Ishikawa (cell line): ENCODE data around the gene HCK.

Experiments used
- CEBPB ChIP-seq: IDR thresholded peaks from 2 replicates; pipeline ENCODE4 v1.6.1; 2012
- CREB1 ChIP-seq: IDR thresholded peaks from 2 replicates; pipeline ENCODE4 v1.6.1; 2012; ENCODE audit warnings: low read depth
- EGR1 ChIP-seq: IDR thresholded peaks from 2 replicates; pipeline ENCODE4 v1.6.1; 2012
- EP300 ChIP-seq: IDR thresholded peaks from 2 replicates; pipeline ENCODE4 v1.6.1; 2012; ENCODE audit warnings: borderline replicate concordance
- FOXM1 ChIP-seq: IDR thresholded peaks from 2 replicates; pipeline ENCODE4 v1.6.1; 2012; ENCODE audit warnings: low read depth, borderline replicate concordance
- NFIC ChIP-seq: IDR thresholded peaks from 2 replicates; pipeline ENCODE4 v1.6.1; 2012
- RAD21 ChIP-seq: IDR thresholded peaks from 2 replicates; pipeline ENCODE4 v1.6.1; 2012; ENCODE audit warnings: low read depth
- TAF1 ChIP-seq: IDR thresholded peaks from 2 replicates; pipeline ENCODE4 v1.6.1; 2012; ENCODE audit warnings: low read depth, mild to moderate bottlenecking
- TCF12 ChIP-seq: IDR thresholded peaks from 2 replicates; pipeline ENCODE4 v1.6.1; 2012; ENCODE audit warnings: low read depth
- TEAD4 ChIP-seq: IDR thresholded peaks from 2 replicates; pipeline ENCODE4 v1.6.1; 2012
- YY1 ChIP-seq: IDR thresholded peaks from 2 replicates; pipeline ENCODE4 v1.6.1; 2012; ENCODE audit warnings: low read depth
- ZBTB7A ChIP-seq: IDR thresholded peaks from 2 replicates; pipeline ENCODE4 v1.6.1; 2012; ENCODE audit warnings: low read depth
- TF ChIP-seq, protein P1 (sequence below): IDR thresholded peaks from 2 replicates; pipeline ENCODE4 v1.6.1; 2012
- TF ChIP-seq, protein P2 (sequence below): IDR thresholded peaks from 2 replicates; pipeline ENCODE4 v1.6.1; 2012
- TF ChIP-seq, protein P3 (sequence below): IDR thresholded peaks from 2 replicates; pipeline ENCODE4 v1.6.1; 2012; ENCODE audit warnings: low read depth, mild to moderate bottlenecking

Gene HCK

DNA sequence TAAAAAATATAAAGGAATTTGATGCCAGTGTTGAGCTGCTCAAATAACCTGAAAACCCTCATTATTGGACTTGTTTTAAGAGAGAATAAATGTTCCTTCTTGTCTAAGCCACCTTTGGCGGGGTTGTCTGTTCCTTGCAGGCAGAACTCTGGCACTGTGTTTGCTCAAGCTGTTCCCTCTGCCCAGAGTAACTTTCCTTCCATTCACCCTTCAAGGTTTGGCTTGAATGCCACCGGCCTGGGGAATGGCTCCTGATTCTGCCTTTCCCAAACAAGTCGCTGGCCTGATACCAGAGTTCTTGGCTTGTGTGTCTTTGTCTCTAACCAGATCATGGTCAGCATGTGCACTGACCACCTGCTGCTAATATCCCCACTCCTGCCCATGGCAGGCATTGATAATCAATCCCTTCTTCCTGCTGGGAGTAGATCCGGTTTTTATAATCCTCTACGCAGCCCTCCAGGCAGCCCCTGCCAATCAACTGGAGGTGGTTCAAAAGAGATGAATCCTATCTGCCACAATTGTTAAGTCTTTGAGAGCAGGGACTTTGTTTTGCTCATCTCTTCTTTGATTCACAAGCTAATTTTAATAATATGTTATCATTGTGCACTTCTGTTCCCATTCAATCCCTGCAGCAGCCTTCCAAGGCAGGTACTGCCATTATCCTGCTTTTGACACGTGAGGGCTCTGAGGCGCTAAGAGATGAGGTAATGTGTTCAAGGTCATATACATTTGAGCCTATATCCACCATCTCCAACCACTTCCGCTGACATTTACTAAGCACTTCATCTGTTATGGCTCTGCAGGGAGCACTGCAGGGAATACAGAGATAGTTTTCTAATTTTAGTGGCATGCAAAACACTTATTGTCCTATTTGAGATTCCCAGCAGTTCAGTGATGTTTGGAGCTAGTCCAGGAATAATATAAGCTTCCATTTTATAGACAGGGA lies 44.9 kb upstream of the HCK start:
- TF ChIP-seq TAF1 (no peak), CREB1 (no peak), CEBPB (no peak), EGR1 (no peak), RAD21 (no peak), EP300 (no peak), FOXM1 (no peak), ZBTB7A (no peak), NFIC (no peak)
- TF ChIP-seq, protein P1, sequence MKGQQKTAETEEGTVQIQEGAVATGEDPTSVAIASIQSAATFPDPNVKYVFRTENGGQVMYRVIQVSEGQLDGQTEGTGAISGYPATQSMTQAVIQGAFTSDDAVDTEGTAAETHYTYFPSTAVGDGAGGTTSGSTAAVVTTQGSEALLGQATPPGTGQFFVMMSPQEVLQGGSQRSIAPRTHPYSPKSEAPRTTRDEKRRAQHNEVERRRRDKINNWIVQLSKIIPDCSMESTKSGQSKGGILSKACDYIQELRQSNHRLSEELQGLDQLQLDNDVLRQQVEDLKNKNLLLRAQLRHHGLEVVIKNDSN, result no peak
- TF ChIP-seq, protein P2, sequence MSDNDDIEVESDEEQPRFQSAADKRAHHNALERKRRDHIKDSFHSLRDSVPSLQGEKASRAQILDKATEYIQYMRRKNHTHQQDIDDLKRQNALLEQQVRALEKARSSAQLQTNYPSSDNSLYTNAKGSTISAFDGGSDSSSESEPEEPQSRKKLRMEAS, result no peak

DNA sequence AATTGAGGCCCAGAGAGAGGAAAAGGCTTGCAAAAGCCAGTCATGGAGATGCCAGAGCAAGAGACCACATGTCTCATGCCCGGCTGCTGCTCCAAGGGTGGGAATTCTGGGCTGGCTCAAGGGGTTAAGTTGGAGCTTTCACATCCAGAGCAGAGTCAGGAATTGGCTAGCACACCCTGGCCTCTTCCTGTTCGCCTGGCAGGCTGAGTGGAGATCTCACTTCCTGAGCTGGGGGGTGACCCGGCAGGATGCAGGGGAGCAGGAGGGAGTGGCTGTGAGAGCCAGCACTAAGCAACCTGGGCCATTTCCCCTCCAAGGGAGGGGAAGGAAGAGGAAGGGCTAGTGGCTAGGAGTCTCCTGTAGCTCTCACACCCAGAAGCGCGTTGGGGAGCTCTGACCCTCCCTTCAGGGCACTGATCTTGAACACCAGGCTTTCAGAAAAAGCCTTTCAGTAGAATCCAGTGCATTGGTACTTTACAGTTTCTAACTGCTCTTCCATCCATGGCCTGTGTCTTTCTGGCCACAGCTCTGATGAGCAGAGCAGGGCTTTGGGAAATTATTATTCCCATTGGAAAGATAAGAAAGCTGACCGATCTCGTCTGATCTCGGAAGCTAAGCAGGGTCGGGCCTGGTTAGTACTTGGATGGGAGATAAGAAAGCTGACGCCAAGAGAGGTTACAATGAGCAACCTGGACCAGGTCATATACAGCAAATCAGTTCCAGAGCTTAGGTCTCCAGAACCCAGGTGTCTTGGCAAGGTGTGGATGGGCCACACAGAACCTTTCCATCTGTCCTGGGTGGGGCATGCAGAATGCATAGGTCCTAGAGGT lies 44.0 kb upstream of the HCK start:
- no peak for TF ChIP-seq RAD21
- TF ChIP-seq, protein P1, result no peak
- no peak for TF ChIP-seq EP300
- no peak for TF ChIP-seq TCF12
- TF ChIP-seq, protein P2, result no peak
- no peak for TF ChIP-seq CREB1
- TF ChIP-seq NFIC, result no peak
- TF ChIP-seq EGR1, result no peak
- no peak for TF ChIP-seq ZBTB7A
- no peak for TF ChIP-seq FOXM1

DNA sequence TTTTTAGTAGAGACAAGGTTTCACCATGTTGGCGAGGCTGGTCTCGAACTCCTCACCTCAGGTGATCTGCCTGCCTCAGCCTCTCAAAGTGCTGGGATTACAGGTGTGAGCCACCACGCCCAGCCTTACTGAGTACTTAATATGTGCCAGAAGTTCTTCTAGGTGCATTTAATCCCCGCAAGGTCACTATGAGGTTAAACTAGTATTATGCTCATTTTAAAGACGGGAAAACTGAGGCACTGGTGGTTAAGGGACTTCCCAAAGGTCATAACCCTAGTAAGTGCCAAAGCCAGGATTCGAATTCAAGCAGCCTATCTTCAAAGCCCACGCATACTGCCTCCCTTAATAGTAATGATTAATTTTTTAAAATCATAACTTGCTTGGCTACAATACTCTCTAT lies 42.5 kb upstream of the HCK start:
- TF ChIP-seq TAF1 (no peak), CEBPB (no peak), TCF12 (no peak), TEAD4 (no peak), EP300 (no peak), FOXM1 (no peak), CREB1 (no peak), EGR1 (no peak), NFIC (no peak), YY1 (no peak)
- TF ChIP-seq, protein P3, sequence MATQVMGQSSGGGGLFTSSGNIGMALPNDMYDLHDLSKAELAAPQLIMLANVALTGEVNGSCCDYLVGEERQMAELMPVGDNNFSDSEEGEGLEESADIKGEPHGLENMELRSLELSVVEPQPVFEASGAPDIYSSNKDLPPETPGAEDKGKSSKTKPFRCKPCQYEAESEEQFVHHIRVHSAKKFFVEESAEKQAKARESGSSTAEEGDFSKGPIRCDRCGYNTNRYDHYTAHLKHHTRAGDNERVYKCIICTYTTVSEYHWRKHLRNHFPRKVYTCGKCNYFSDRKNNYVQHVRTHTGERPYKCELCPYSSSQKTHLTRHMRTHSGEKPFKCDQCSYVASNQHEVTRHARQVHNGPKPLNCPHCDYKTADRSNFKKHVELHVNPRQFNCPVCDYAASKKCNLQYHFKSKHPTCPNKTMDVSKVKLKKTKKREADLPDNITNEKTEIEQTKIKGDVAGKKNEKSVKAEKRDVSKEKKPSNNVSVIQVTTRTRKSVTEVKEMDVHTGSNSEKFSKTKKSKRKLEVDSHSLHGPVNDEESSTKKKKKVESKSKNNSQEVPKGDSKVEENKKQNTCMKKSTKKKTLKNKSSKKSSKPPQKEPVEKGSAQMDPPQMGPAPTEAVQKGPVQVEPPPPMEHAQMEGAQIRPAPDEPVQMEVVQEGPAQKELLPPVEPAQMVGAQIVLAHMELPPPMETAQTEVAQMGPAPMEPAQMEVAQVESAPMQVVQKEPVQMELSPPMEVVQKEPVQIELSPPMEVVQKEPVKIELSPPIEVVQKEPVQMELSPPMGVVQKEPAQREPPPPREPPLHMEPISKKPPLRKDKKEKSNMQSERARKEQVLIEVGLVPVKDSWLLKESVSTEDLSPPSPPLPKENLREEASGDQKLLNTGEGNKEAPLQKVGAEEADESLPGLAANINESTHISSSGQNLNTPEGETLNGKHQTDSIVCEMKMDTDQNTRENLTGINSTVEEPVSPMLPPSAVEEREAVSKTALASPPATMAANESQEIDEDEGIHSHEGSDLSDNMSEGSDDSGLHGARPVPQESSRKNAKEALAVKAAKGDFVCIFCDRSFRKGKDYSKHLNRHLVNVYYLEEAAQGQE, result no peak
- TF ChIP-seq, protein P1, result no peak

DNA sequence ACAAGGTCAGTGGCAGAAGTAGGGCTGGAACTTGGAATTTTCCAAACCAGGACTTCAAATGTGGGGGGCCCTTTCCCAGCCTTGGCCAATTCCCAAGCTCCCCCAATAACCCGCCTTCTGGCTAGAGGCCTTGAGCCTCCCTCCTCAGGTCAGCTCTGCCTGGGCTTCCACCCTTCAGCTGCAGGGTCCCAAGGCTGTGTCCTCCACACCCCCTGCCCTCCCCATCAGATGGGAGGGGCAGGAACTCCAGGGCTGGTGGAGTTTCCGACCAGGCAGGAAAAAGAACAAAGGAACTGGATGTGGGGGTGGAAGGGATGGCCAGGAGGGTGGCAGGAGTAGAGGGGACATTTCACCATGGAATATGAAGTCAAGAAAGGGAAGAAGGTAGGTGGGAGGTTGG lies 41.9 kb upstream of the HCK start, which contains the start of gene CCM2L:
CCM2L (plus strand) TSS at position 338 of the 400 bp plus-strand sequence; CDS start at position 355, 17 bp downstream.
- TF ChIP-seq CEBPB, result no peak
- TF ChIP-seq TCF12, result no peak
- TF ChIP-seq CREB1, result no peak
- no peak for TF ChIP-seq TEAD4
- no peak for TF ChIP-seq RAD21
- TF ChIP-seq, protein P3, result no peak
- TF ChIP-seq ZBTB7A, result no peak
- TF ChIP-seq, protein P1, result no peak
- TF ChIP-seq EGR1, result no peak
- TF ChIP-seq EP300, result no peak
- no peak for TF ChIP-seq FOXM1
- TF ChIP-seq TAF1, result no peak
- no peak for TF ChIP-seq YY1
- TF ChIP-seq, protein P2, result no peak
- no peak for TF ChIP-seq NFIC
